MV-4-11 (cell line): ENCODE results near the gene OLFML3.

ENCODE experiments used
- DNase-seq: peaks from one replicate; lab custom pipeline; 2025; lab: John Stamatoyannopoulos, UW

The OLFML3 gene

GRCh38 chr1:114026797-114027196, 47.5 kb downstream of the OLFML3 start:
- DNase-seq, result no peak
